Cardiac muscle cell (in vitro differentiated cells and primary cell): ENCODE results near the gene HAND2. TPM values are rescaled to one million over a fixed set of nuclear protein-coding genes. Genes with fewer than 3 reads are reported as not detected.

Experiments
- DNase-seq, 2 donors: peaks; one replicate each; pipeline versions ENCODE4 v3.0.0 to v3.0.0-alpha.2; 2010 to 2017; ENCODE audit warnings: low read depth in 1 of 2, low spot score in 1 of 2
- H3K27ac ChIP-seq: fragments of 200-600 bp; sonication (generic); 2 replicates; pipeline ENCODE4 v1.5.1; 2016
- H3K27me3 ChIP-seq: fragments of 200-600 bp; sonication (generic); 2 replicates; pipeline ENCODE4 v1.6.0; 2016; ENCODE audit warnings: control low read depth
- H3K36me3 ChIP-seq: fragments of 200-600 bp; sonication (generic); 2 replicates; pipeline ENCODE4 v1.5.1; 2016; ENCODE audit warnings: control low read depth
- H3K4me1 ChIP-seq: fragments of 200-600 bp; sonication (generic); 2 replicates; pipeline ENCODE4 v1.8.1; 2017; ENCODE audit warnings: low read depth, mild to moderate bottlenecking, mixed run types
- H3K4me3 ChIP-seq: fragments of 200-600 bp; sonication (generic); 2 replicates; pipeline ENCODE4 v1.5.1; 2016; ENCODE audit warnings: mild to moderate bottlenecking
- H3K9me3 ChIP-seq: fragments of 200-600 bp; sonication (generic); 2 replicates; pipeline ENCODE4 v1.5.1; 2017; ENCODE audit warnings: low read depth, mild to moderate bottlenecking, control low read depth
- polyA plus RNA-seq: library from polyadenylated mRNA; unstranded; fragments of >200 nt; fragmentation: Nextera tagmentation; extraction: Ambion mirVana; gene quantifications from 2 replicates; pipeline ENCODE4 v1.2.1, GENCODE V29; 2016
- total RNA-seq: library from RNA; depleted of rRNA; stranded (reverse); fragments of >200 nt; gene quantifications from 2 replicates; pipeline ENCODE4 v1.2.3, GENCODE V29; 2016
- TF ChIP-seq, protein P1 (sequence below): IDR thresholded peaks from 2 replicates; pipeline ENCODE4 v1.5.1; 2012; ENCODE audit warnings: low read depth, mild to moderate bottlenecking, low read length

Gene HAND2
- 352 and 607 TPM in 2 replicates for total RNA-seq
- polyA plus RNA-seq: 175 and 199 TPM in 2 replicates

DNA sequence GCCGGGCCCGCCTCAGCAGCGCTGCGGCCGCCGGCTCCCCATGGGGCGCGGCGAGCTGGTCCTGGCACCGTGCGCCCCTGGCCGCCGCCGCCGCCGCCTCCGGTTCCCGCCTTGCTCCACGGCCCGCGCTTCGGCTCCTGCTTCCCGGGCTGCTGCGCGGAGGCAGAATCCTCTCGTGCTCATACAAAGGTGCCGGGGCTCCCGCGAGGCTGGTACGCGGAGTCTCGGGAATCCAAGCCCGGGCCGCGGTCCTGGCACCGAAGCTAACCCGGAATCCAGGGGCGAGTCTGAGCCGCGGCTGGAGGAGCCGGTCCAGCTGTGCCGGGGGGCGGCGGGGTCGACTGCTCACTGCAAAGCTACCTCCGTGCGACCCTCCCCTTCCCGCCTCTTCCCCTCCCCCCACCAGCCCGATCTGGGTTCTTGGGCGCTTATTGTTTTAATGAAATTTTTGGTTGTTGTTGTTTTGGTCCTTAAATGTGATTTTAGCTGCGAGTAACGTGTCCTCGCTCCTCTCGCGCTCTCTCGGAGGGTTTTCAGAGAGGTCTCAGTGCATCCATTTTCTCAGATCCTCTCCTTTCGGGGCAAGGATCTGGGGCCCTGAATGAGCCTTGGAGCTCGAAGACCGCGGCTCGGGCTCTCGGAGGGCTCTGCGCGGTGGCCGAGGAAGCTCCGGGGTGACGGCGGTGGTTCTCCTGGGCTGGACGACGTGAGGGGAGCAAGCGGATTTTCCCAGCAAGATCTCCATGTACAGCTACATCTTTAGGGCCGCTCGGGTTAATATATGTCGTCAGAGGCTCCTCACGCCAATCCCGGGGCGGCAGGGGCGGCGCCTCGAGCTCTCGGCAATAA is at the start of gene HAND2:
HAND2 (minus strand) TSS at position 753 of the 849 bp plus-strand sequence. CDS start 940 bp downstream, outside the sequence.
- Histone ChIP-seq H3K27me3 (peaks cover 24% of the 10 kb centered on the region), H3K27ac (peak within 1 kb of the TSS; percentile 98)
- TF ChIP-seq, protein P1, sequence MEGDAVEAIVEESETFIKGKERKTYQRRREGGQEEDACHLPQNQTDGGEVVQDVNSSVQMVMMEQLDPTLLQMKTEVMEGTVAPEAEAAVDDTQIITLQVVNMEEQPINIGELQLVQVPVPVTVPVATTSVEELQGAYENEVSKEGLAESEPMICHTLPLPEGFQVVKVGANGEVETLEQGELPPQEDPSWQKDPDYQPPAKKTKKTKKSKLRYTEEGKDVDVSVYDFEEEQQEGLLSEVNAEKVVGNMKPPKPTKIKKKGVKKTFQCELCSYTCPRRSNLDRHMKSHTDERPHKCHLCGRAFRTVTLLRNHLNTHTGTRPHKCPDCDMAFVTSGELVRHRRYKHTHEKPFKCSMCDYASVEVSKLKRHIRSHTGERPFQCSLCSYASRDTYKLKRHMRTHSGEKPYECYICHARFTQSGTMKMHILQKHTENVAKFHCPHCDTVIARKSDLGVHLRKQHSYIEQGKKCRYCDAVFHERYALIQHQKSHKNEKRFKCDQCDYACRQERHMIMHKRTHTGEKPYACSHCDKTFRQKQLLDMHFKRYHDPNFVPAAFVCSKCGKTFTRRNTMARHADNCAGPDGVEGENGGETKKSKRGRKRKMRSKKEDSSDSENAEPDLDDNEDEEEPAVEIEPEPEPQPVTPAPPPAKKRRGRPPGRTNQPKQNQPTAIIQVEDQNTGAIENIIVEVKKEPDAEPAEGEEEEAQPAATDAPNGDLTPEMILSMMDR: no peak

DNA sequence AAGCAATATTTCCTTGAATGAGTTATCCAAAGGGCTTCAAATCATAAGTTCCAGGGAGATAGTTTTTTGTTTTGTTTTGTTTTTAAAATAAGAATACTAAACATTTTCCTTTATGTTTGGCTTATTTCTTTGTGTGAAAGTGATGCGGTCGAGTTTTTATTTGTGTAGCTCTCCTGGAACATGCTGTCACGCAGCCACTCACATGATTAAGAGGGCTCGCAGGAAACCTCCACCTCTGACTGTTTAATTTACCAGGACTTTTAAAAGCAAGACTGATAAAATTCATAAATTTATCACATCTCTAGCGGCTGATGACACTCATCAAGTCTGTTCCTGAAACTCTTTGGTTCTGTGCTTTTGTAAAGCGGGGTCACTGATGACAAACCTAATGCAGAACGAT is 48.9 kb upstream of the HAND2 start:
- Histone ChIP-seq H3K4me1 (no peaks in the 10 kb centered on the region), H3K27me3 (no peaks in the 10 kb centered on the region), H3K36me3 (no peaks in the 10 kb centered on the region), H3K4me3 (no peak overlapping the region), H3K9me3 (no peaks in the 10 kb centered on the region), H3K27ac (no peak overlapping the region)
- no peak for DNase-seq
- TF ChIP-seq, protein P1: no peak

More for the DNA sequence above, at the start of gene HAND2:
- peak; percentile 93 to 94 for DNase-seq
- no peaks in the 10 kb centered on the region for H3K9me3 ChIP-seq
- H3K4me3 ChIP-seq: peak within 1 kb of the TSS; percentile 96
- peaks cover 30% of the 10 kb centered on the region for H3K36me3 ChIP-seq
- peaks cover 11% of the 10 kb centered on the region for H3K4me1 ChIP-seq

DNA sequence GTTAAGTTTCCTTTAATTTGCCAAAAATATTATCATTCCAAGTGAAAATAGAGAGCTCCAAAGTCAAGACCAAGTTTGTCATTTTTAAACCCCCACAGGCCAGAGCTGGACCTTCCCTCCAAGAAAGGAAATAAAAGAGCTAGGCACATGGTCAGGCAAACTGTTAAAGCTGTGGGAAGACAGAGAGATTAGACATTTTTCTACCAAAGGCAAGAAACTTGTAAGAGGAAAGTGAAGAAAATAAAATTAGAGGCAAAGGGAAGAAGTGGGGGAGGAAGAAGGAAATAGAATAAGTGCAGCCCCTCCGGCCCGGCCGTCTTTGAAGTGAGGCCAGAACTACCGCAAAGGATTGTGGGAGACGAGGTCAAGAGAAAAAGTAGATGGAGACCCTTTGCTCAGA is 47.9 kb upstream of the HAND2 start:
- Histone ChIP-seq H3K27me3 (no peaks in the 10 kb centered on the region), H3K9me3 (no peaks in the 10 kb centered on the region), H3K4me1 (no peaks in the 10 kb centered on the region), H3K36me3 (no peaks in the 10 kb centered on the region), H3K27ac (no peak overlapping the region), H3K4me3 (no peak overlapping the region)
- TF ChIP-seq, protein P1: no peak
- no peak for DNase-seq

DNA sequence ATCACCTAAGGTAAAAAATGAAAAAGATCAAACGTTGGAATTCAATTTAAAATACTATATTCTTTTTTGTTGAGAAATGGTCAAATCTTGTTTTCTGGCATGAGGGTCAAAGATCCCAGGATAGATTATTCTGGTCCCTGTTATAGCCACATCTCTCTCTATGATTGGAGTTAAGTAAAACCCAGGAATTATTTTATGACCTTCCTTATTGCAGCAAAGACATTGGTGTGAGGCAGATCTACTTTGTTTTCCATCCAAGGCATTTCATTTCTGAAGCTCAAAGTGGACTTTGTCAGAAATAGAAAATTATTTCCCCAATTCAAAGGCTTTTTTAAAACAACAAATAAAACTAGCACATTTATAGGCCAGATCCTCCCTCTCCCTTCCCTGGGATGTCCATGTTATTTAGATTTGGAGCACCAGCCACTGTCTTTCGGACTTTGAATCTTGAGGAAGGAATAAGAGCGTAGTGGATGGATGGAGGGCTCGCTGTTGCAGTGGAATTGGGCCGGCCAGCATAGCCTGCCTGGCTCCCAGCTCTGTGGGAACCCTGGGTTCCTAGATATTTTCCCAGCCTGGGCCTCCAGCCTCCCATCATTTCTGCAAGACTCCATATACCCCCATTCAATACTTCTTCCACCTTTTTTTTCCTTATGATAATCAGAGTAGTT is 45.6 kb upstream of the HAND2 start:
- Histone ChIP-seq H3K27me3 (no peaks in the 10 kb centered on the region), H3K36me3 (no peaks in the 10 kb centered on the region), H3K4me3 (no peak overlapping the region), H3K27ac (no peak overlapping the region), H3K4me1 (no peaks in the 10 kb centered on the region), H3K9me3 (no peaks in the 10 kb centered on the region)
- TF ChIP-seq, protein P1: no peak
- DNase-seq: no peak

DNA sequence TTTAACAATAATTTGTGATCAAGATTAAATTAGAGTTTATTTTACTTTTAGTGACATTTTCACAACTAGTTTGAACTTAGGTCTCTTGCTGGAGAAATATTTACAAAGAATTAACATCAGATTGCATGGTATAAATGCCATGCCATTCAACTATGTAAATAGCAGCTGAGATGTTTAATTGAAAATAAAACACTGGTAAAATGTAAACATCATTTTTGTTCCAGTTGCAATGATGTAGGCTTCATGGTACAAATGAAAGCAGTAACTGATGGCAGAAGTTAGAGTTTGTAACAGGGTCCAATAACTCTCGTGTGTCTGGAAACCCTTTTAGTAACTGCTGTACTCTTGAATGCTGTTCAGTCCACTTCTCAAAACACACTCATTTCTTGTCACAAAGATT is 43.7 kb upstream of the HAND2 start:
- Histone ChIP-seq H3K27me3 (no peaks in the 10 kb centered on the region), H3K36me3 (no peaks in the 10 kb centered on the region), H3K27ac (no peak overlapping the region), H3K9me3 (no peaks in the 10 kb centered on the region), H3K4me3 (no peak overlapping the region), H3K4me1 (no peaks in the 10 kb centered on the region)
- DNase-seq: no peak
- TF ChIP-seq, protein P1: no peak
